Panc1 (cell line): ENCODE measurements around the gene RAPGEF5.

Experiments used
- POLR2AphosphoS5 ChIP-seq: IDR thresholded peaks from 2 replicates; pipeline ENCODE4 v1.6.1; 2012; ENCODE audit warnings: mild to moderate bottlenecking, low read depth, low read length, moderate library complexity
- SIN3A ChIP-seq: IDR thresholded peaks from 2 replicates; pipeline ENCODE4 v1.6.1; 2012; ENCODE audit warnings: low read depth, mild to moderate bottlenecking, low read length, moderate library complexity, borderline replicate concordance; ENCODE audit not compliant: insufficient read depth
- TF ChIP-seq, protein P1 (sequence below): fragments of 450-650 bp; IDR thresholded peaks from 2 replicates; pipeline ENCODE4 v1.5.1; 2017; ENCODE audit warnings: mild to moderate bottlenecking
- TF ChIP-seq, protein P2 (sequence below), 2 experiments: IDR thresholded peaks; 2 replicates each; pipeline ENCODE4 v1.6.1; 2011 to 2012; ENCODE audit warnings: low read depth in 2 of 2, control low read depth in 1 of 2, low read length in 1 of 2, mild to moderate bottlenecking in 1 of 2, moderate library complexity in 1 of 2; ENCODE audit not compliant: insufficient read depth in 1 of 2

DNA sequence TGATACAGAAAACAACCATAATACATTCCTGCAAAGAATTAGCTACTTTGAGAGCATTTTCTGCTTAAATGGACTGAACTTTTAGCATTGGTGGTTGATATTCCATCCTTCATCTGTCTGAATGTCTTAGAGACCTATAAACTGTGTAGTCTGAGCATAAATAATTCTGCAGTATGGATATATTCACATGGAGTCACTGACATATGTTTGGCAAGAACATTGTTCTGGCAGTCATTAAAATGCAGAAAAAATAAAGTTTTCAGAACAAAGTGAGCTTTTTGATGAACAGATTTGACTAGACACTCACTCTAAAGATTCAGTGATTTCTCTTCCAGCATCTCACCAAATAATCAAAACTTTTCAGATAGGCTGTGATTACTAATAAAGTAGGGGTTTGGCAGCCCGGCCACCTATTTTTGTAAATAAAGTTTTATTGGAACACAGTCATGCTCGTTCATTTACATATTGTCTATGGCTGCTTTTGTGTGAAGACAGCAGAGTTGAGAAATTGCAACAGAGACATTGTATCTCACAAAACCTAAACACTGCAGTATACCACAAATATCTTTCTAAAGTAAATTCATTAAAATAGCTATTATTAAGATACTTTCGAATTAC lies 44.1 kb upstream of the RAPGEF5 start:
- TF ChIP-seq SIN3A (no peak), POLR2AphosphoS5 (no peak)
- TF ChIP-seq, protein P1, sequence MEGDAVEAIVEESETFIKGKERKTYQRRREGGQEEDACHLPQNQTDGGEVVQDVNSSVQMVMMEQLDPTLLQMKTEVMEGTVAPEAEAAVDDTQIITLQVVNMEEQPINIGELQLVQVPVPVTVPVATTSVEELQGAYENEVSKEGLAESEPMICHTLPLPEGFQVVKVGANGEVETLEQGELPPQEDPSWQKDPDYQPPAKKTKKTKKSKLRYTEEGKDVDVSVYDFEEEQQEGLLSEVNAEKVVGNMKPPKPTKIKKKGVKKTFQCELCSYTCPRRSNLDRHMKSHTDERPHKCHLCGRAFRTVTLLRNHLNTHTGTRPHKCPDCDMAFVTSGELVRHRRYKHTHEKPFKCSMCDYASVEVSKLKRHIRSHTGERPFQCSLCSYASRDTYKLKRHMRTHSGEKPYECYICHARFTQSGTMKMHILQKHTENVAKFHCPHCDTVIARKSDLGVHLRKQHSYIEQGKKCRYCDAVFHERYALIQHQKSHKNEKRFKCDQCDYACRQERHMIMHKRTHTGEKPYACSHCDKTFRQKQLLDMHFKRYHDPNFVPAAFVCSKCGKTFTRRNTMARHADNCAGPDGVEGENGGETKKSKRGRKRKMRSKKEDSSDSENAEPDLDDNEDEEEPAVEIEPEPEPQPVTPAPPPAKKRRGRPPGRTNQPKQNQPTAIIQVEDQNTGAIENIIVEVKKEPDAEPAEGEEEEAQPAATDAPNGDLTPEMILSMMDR: no peak
- TF ChIP-seq, protein P2, sequence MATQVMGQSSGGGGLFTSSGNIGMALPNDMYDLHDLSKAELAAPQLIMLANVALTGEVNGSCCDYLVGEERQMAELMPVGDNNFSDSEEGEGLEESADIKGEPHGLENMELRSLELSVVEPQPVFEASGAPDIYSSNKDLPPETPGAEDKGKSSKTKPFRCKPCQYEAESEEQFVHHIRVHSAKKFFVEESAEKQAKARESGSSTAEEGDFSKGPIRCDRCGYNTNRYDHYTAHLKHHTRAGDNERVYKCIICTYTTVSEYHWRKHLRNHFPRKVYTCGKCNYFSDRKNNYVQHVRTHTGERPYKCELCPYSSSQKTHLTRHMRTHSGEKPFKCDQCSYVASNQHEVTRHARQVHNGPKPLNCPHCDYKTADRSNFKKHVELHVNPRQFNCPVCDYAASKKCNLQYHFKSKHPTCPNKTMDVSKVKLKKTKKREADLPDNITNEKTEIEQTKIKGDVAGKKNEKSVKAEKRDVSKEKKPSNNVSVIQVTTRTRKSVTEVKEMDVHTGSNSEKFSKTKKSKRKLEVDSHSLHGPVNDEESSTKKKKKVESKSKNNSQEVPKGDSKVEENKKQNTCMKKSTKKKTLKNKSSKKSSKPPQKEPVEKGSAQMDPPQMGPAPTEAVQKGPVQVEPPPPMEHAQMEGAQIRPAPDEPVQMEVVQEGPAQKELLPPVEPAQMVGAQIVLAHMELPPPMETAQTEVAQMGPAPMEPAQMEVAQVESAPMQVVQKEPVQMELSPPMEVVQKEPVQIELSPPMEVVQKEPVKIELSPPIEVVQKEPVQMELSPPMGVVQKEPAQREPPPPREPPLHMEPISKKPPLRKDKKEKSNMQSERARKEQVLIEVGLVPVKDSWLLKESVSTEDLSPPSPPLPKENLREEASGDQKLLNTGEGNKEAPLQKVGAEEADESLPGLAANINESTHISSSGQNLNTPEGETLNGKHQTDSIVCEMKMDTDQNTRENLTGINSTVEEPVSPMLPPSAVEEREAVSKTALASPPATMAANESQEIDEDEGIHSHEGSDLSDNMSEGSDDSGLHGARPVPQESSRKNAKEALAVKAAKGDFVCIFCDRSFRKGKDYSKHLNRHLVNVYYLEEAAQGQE (IDR thresholded peaks at IDR 0.05; ENCODE audit: insufficient read depth in 1 of 2, low read depth in 2 of 2, low read length in 1 of 2): no peak
